Stomach (tissue), 9 donors: ENCODE measurements around the gene SMIM1. TPM values are rescaled to one million over a fixed set of nuclear protein-coding genes. Genes with fewer than 3 reads are reported as not detected.

Experiments used
- DNase-seq, 2 donors: peaks; one replicate each; pipeline versions ENCODE4 v3.0.0 to v3.0.0-alpha.2; 2013 to 2019
- H3K27ac ChIP-seq, 5 donors: fragments of 200-600 bp in 4 of 5; sonication (generic) in 4 of 5; one replicate each; pipeline ENCODE4 v1.5.1; 2013 to 2019; ENCODE audit warnings: mild to moderate bottlenecking in 1 of 5, moderate library complexity in 1 of 5
- H3K27me3 ChIP-seq, 3 donors: fragments of 200-600 bp; sonication (generic); one replicate each; pipeline ENCODE4 v1.5.1; 2017 to 2019; ENCODE audit warnings: mixed run types in 1 of 3
- H3K36me3 ChIP-seq, 4 donors: fragments of 200-600 bp; sonication (generic); 1 replicate in 3 of 4; 2 replicates in 1 of 4; pipeline ENCODE4 v1.5.1; 2016 to 2019
- H3K4me1 ChIP-seq, 4 donors: fragments of 200-600 bp; sonication (generic); one replicate each; pipeline ENCODE4 v1.5.1; 2016 to 2019
- H3K4me3 ChIP-seq, 4 donors: fragments of 200-600 bp; sonication (generic) in 3 of 4; one replicate each; pipeline ENCODE4 v1.5.1; 2016 to 2019; ENCODE audit warnings: mild to moderate bottlenecking in 1 of 4
- H3K9me3 ChIP-seq, 4 donors: fragments of 200-600 bp; sonication (generic); one replicate each; pipeline ENCODE4 v1.5.1; 2016 to 2019
- CTCF ChIP-seq, 7 experiments: fragments of 450-650 bp in 4 of 7; fragments of 200-600 bp in 3 of 7; sonication (generic) in 3 of 7; IDR thresholded peaks; one replicate each; pipeline ENCODE4 v1.5.1; 2016 to 2019; ENCODE audit warnings: antibody characterized with exemption in 7 of 7, control low read depth in 2 of 7, mild to moderate bottlenecking in 1 of 7
- EP300 ChIP-seq: sonication (generic); formaldehyde crosslinking; IDR thresholded peaks from one replicate; pipeline ENCODE4 v1.6.1; 2017; ENCODE audit warnings: antibody characterized with exemption
- POLR2A ChIP-seq, 4 donors: fragments of 450-650 bp; IDR thresholded peaks; one replicate each; pipeline ENCODE4 v1.6.1; 2016; ENCODE audit warnings: antibody characterized with exemption in 4 of 4, control low read depth in 2 of 4, mild to moderate bottlenecking in 1 of 4, moderate library complexity in 1 of 4
- POLR2AphosphoS5 ChIP-seq, 3 donors: sonication (generic); formaldehyde crosslinking; IDR thresholded peaks; one replicate each; pipeline ENCODE4 v1.6.1; 2016; ENCODE audit warnings: antibody characterized with exemption in 3 of 3
- WGBS, 5 donors: extraction: QIAGEN DNeasy Blood & Tissue Kit in 3 of 5; methylation state at CpG; one replicate each; pipeline versions ENCODE4 v1.1.5 to v1.1.7; 2013 to 2018; 5-methylcytosine and 5-hydroxymethylcytosine counted together
- intact Hi-C: fragments of 100-400 bp; cut with DNase I; formaldehyde crosslinking; loops from one replicate; pipeline ENCODE4 v1.15.1; 2023; ENCODE audit warnings: low total_unique reads
- polyA plus RNA-seq, 3 donors: library from polyadenylated mRNA; stranded (reverse); fragments of 200-250 nt; gene quantifications; one replicate each; pipeline ENCODE4 v1.2.3, GENCODE V29; 2013
- total RNA-seq, 5 donors: library from RNA; depleted of rRNA; stranded (reverse); fragments of >200 nt; gene quantifications; one replicate each; pipeline versions ENCODE4 v1.1.0 to v1.2.3, GENCODE V29; 2014 to 2016
- donor health status: healthy with polysubstance abuse.
- donor health status: Bipolar disorder and iron deficiency.
- donor health status: healthy.

The SMIM1 gene
- total and polyA plus RNA-seq, 8 donors: 7.3 to 26.5 (median 12.5) TPM; not detected in 5

GRCh38 chr1:3761296-3762010 is 11.1 kb upstream of the SMIM1 start:
- H3K27me3 ChIP-seq: peaks cover 0 to 56% (median 11%) of the 10 kb centered on the region in 3 donors
- DNase-seq: no peak
- H3K27ac ChIP-seq: no peak overlapping the region
- H3K4me1 ChIP-seq: no peaks in the 10 kb centered on the region
- no peak overlapping the region for H3K4me3 ChIP-seq
- H3K36me3 ChIP-seq: no peaks in the 10 kb centered on the region
- 78 to 85% (median 82%) methylated on average over 17 of the region's 17 CpGs for WGBS, 5 donors
- intact Hi-C loops: no loop called here
- peaks cover 0 to 7% (median 0%) of the 10 kb centered on the region in 4 donors for H3K9me3 ChIP-seq
- TF ChIP-seq CTCF (IDR thresholded peaks at IDR 0.05) (no peak), POLR2A (IDR thresholded peaks at IDR 0.05) (no peak), EP300 (no peak), POLR2AphosphoS5 (IDR thresholded peaks at IDR 0.05) (no peak)

- H3K36me3 ChIP-seq: no peaks in the 10 kb centered on the region
- no peak for DNase-seq
- H3K27me3 ChIP-seq: peaks cover 0 to 56% (median 6%) of the 10 kb centered on the region in 3 donors
- no peaks in the 10 kb centered on the region for H3K4me1 ChIP-seq
- H3K27ac ChIP-seq: no peak overlapping the region
- TF ChIP-seq POLR2AphosphoS5 (IDR thresholded peaks at IDR 0.05): no peak
- no peak for TF ChIP-seq POLR2A (IDR thresholded peaks at IDR 0.05)
- TF ChIP-seq CTCF (IDR thresholded peaks at IDR 0.05): no peak
- TF ChIP-seq EP300: no peak
- WGBS, 5 donors: 74 to 80% (median 77%) methylated on average over 4 to 15 of the region's 15 CpGs
- peaks cover 0 to 7% (median 0%) of the 10 kb centered on the region in 4 donors for H3K9me3 ChIP-seq
- H3K4me3 ChIP-seq: no peak overlapping the region
- intact Hi-C loops: no loop called here
These were observed 10.2 kb upstream of the SMIM1 start for GRCh38 chr1:3762151-3762872.

- intact Hi-C loops: no loop called here
- H3K9me3 ChIP-seq: peaks cover 0 to 7% (median 0%) of the 10 kb centered on the region in 4 donors
- peaks cover 0 to 61% (median 6%) of the 10 kb centered on the region in 3 donors for H3K27me3 ChIP-seq
- TF ChIP-seq POLR2AphosphoS5 (IDR thresholded peaks at IDR 0.05): no peak
- no peak for TF ChIP-seq CTCF (IDR thresholded peaks at IDR 0.05)
- no peak for TF ChIP-seq EP300
- no peak for TF ChIP-seq POLR2A (IDR thresholded peaks at IDR 0.05)
- DNase-seq: no peak
- no peaks in the 10 kb centered on the region for H3K36me3 ChIP-seq
- H3K4me1 ChIP-seq: no peaks in the 10 kb centered on the region
- WGBS, 5 donors: 73 to 80% (median 80%) methylated on average over 9 to 12 of the region's 12 CpGs
- no peak overlapping the region for H3K4me3 ChIP-seq
- no peak overlapping the region for H3K27ac ChIP-seq
These were observed 9.7 kb upstream of the SMIM1 start for GRCh38 chr1:3762873-3763228.

DNA sequence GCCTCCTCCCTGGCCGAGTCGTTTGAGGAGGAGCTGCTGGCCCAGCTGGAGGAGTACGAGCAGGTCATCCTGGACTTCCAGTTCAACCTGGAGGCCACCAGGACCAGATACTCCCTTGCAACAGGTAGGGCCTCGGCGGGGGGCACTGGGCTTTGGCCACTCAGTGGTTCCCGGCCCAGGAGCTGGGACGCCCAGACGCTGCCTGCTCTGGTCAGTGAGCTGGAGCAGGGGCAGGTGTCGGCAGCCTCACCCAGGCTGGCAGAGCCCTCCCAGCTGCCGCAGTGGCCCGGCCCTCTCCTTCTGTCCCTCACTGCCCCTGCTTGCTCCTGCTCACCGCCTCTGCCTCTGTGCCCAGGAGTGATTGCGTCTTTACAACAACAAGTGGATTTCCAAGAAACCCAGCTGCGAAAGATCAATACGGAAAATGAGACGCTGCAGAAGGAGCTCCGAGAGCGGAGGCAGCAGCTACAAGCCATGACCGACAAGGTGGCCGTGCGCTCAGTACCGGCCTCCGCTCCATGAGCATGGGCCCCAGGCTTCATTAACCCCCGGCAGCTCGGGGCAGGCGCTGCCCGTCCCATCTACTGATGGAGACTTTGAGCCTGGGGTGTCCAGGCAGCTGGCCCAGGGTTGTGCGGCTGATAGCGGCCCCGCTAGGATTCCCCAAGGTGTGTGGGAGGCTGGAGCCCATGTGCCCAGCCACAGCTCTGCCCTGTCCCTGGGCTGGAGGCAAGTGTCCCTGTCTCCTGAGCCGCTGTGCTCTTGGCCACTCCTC is 9.0 kb upstream of the SMIM1 start:
- TF ChIP-seq POLR2AphosphoS5 (IDR thresholded peaks at IDR 0.05): no peak
- TF ChIP-seq EP300: no peak
- TF ChIP-seq POLR2A (IDR thresholded peaks at IDR 0.05): no peak
- TF ChIP-seq CTCF (IDR thresholded peaks at IDR 0.05): no peak
- H3K4me3 ChIP-seq: no peak overlapping the region
- 69 to 74% (median 73%) methylated on average over 22 to 31 of the region's 31 CpGs for WGBS, 5 donors
- H3K27ac ChIP-seq: no peak overlapping the region
- H3K9me3 ChIP-seq: peaks cover 0 to 7% (median 0%) of the 10 kb centered on the region in 4 donors
- H3K36me3 ChIP-seq: no peaks in the 10 kb centered on the region
- H3K4me1 ChIP-seq: no peaks in the 10 kb centered on the region
- no peak for DNase-seq
- H3K27me3 ChIP-seq: peaks cover 0 to 54% (median 6%) of the 10 kb centered on the region in 3 donors
- intact Hi-C loops: no loop called here
